ENCODE data around the gene SRP68.

- TF ChIP-seq POLR2A (IDR thresholded peaks at IDR 0.05; ENCODE audit: low read length) (no peak), GATA1 (IDR thresholded peaks at IDR 0.05; ENCODE audit: low read depth, low read length) (no peak)
These were observed 23.6 kb upstream of the SRP68 start for GRCh38 chr17:76095943-76096342.

Measured in erythroblast (primary cell).